Smooth muscle cell (in vitro differentiated cells): Measurements from ENCODE around the gene PTAR1. TPM values are rescaled to one million over a fixed set of nuclear protein-coding genes. Genes with fewer than 3 reads are reported as not detected.

ENCODE experiments used
- DNase-seq: peaks from one replicate; lab custom pipeline; 2025; ENCODE audit not compliant: unreplicated experiment; lab: John Stamatoyannopoulos, UW
- H2AFZ ChIP-seq: fragments of 200-600 bp; sonication (generic); 2 replicates; pipeline ENCODE4 v1.6.0; 2016; ENCODE audit warnings: antibody characterized with exemption, low read depth, mild to moderate bottlenecking
- H3F3A ChIP-seq: fragments of 200-600 bp; sonication (generic); 2 replicates; pipeline ENCODE4 v1.6.0; 2017; ENCODE audit warnings: antibody characterized with exemption, low read depth
- H3K27ac ChIP-seq: fragments of 200-600 bp; sonication (generic); 2 replicates; pipeline ENCODE4 v1.5.1; 2016; ENCODE audit warnings: low read depth, mild to moderate bottlenecking
- H3K27me3 ChIP-seq: fragments of 200-600 bp; sonication (generic); 2 replicates; pipeline ENCODE4 v1.6.1; 2016; ENCODE audit warnings: low read depth, mild to moderate bottlenecking
- H3K36me3 ChIP-seq: fragments of 200-600 bp; sonication (generic); 2 replicates; pipeline ENCODE4 v1.5.1; 2016; ENCODE audit warnings: low read depth
- H3K4me1 ChIP-seq: fragments of 200-600 bp; sonication (generic); 2 replicates; pipeline ENCODE4 v1.5.1; 2016; ENCODE audit warnings: low read depth
- H3K4me2 ChIP-seq: fragments of 200-600 bp; sonication (generic); 2 replicates; pipeline ENCODE4 v1.6.0; 2016; ENCODE audit warnings: mild to moderate bottlenecking
- H3K4me3 ChIP-seq: fragments of 200-600 bp; sonication (generic); 2 replicates; pipeline ENCODE4 v1.5.1; 2016; ENCODE audit warnings: mild to moderate bottlenecking
- H3K79me2 ChIP-seq: fragments of 200-600 bp; sonication (generic); 2 replicates; pipeline ENCODE4 v1.6.0; 2016; ENCODE audit warnings: low read depth, mild to moderate bottlenecking
- H3K9ac ChIP-seq: fragments of 200-600 bp; sonication (generic); 2 replicates; pipeline ENCODE4 v1.6.0; 2016; ENCODE audit warnings: low read depth
- H3K9me3 ChIP-seq: fragments of 200-600 bp; sonication (generic); replicated peaks from 2 replicates; pipeline ENCODE4 v1.5.1; 2016; ENCODE audit warnings: low read depth
- H4K20me1 ChIP-seq: fragments of 200-600 bp; sonication (generic); 2 replicates; pipeline ENCODE4 v1.6.0; 2016; ENCODE audit warnings: low read depth
- WGBS: methylation state at CpG from one replicate; pipeline ENCODE4 v1.1.7; 2016; ENCODE audit warnings: low lambda C conversion rate; 5-methylcytosine and 5-hydroxymethylcytosine counted together
- polyA plus RNA-seq: library from polyadenylated mRNA; unstranded; fragments of >200 nt; fragmentation: Nextera tagmentation; extraction: Ambion mirVana; gene quantifications from 2 replicates; pipeline ENCODE4 v1.2.1, GENCODE V29; 2016
- total RNA-seq: library from RNA; depleted of rRNA; stranded (reverse); fragments of >200 nt; gene quantifications from 2 replicates; pipeline ENCODE4 v1.2.3, GENCODE V29; 2014
- TF ChIP-seq, protein P1 (sequence below): fragments of 200-600 bp; sonication (generic); IDR thresholded peaks from 2 replicates; pipeline ENCODE4 v1.5.1; 2017; ENCODE audit warnings: borderline replicate concordance, mild to moderate bottlenecking, antibody characterized with exemption; ENCODE audit not compliant: insufficient read depth, poor library complexity, severe bottlenecking

The PTAR1 gene
- total and polyA plus RNA-seq, 2 experiments from 2014 or later: 6.8 to 98.8 TPM

DNA sequence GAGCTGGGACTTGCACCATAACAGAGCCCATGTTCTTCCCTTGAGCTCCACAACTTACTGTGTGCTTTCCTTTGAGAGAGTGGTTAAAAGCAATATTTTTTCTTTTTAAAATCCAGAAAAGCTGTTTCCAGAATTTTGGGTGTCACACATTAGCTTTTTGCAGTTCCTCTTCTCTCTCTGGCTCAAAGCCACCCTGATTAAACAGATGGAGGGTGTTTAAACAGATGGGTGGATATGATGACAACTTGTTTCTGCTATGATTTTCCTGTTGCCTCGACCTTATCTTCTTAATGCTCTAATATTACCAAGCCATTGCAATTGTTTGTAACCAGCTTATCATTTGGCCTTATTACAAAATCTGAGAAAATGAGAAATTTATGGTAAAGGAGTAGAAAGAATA is 37.9 kb upstream of the PTAR1 start:
- Histone ChIP-seq H3K4me1 (no peaks in the 10 kb centered on the region), H3K79me2 (no peaks in the 10 kb centered on the region), H3K9ac (no peak overlapping the region), H3K36me3 (no peaks in the 10 kb centered on the region), H3K9me3 (no peaks in the 10 kb centered on the region), H3K27me3 (no peaks in the 10 kb centered on the region), H2AFZ (no peak overlapping the region), H3F3A (no peaks in the 10 kb centered on the region), H4K20me1 (no peaks in the 10 kb centered on the region), H3K4me2 (no peak overlapping the region), H3K4me3 (no peak overlapping the region), H3K27ac (no peak overlapping the region)
- no peak for DNase-seq
- 50% methylated on average over 1 of the region's 1 CpG for WGBS
- TF ChIP-seq, protein P1, sequence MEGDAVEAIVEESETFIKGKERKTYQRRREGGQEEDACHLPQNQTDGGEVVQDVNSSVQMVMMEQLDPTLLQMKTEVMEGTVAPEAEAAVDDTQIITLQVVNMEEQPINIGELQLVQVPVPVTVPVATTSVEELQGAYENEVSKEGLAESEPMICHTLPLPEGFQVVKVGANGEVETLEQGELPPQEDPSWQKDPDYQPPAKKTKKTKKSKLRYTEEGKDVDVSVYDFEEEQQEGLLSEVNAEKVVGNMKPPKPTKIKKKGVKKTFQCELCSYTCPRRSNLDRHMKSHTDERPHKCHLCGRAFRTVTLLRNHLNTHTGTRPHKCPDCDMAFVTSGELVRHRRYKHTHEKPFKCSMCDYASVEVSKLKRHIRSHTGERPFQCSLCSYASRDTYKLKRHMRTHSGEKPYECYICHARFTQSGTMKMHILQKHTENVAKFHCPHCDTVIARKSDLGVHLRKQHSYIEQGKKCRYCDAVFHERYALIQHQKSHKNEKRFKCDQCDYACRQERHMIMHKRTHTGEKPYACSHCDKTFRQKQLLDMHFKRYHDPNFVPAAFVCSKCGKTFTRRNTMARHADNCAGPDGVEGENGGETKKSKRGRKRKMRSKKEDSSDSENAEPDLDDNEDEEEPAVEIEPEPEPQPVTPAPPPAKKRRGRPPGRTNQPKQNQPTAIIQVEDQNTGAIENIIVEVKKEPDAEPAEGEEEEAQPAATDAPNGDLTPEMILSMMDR: no peak

DNA sequence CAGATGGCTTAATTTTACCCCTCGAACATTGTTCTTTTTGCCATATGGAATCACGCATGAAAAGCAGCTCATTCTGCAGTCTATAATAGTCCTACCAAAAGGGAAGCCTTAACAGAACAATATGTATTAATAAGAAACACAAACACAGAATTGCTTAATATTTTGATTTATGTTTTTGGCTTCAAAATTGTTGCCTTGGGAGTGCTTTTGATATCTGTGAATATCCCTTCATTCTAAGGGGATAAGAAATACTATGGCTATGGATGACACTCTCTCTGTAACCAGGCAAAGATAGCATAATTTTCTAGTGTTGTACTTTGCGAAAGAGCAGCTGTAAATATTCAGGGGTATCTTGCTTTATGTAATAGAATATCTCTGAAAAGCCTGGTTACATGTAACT is 34.5 kb upstream of the PTAR1 start:
- Histone ChIP-seq H3K27ac (no peak overlapping the region), H2AFZ (no peak overlapping the region), H3K9me3 (no peaks in the 10 kb centered on the region), H3K4me3 (no peak overlapping the region), H3K4me2 (no peak overlapping the region), H3K36me3 (no peaks in the 10 kb centered on the region), H3K9ac (no peak overlapping the region), H3K27me3 (peaks cover 8% of the 10 kb centered on the region), H4K20me1 (no peaks in the 10 kb centered on the region), H3K4me1 (no peaks in the 10 kb centered on the region), H3K79me2 (no peaks in the 10 kb centered on the region), H3F3A (no peaks in the 10 kb centered on the region)
- TF ChIP-seq, protein P1: no peak
- 96% methylated on average over 3 of the region's 3 CpGs for WGBS
- DNase-seq: no peak

DNA sequence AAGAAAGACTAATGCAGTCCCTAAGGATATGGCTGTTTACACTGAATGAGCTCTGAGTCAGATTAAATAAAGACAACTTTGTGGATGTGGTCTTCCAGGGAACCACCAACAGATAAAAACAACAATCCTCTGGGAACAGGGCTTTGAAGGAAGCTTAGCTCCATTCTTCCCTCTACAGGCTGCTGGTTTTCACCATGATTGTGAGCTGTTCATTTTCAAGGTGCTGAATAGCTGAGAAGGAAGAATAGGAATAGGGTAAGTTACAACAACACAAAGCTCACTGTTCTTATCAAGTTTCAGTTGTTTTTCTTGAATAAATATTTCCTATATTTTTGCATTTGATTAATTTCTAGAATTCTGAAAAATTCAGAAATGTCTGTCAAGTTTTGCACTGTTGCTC is 25.9 kb upstream of the PTAR1 start:
- no peak for DNase-seq
- Histone ChIP-seq H3K79me2 (no peaks in the 10 kb centered on the region), H3K9me3 (no peaks in the 10 kb centered on the region), H3F3A (no peaks in the 10 kb centered on the region), H3K27ac (no peak overlapping the region), H2AFZ (no peak overlapping the region), H3K4me3 (no peak overlapping the region), H3K9ac (no peak overlapping the region), H3K4me1 (no peaks in the 10 kb centered on the region), H4K20me1 (no peaks in the 10 kb centered on the region), H3K27me3 (peaks cover 4% of the 10 kb centered on the region), H3K4me2 (no peak overlapping the region), H3K36me3 (no peaks in the 10 kb centered on the region)
- TF ChIP-seq, protein P1: peak; percentile 4

DNA sequence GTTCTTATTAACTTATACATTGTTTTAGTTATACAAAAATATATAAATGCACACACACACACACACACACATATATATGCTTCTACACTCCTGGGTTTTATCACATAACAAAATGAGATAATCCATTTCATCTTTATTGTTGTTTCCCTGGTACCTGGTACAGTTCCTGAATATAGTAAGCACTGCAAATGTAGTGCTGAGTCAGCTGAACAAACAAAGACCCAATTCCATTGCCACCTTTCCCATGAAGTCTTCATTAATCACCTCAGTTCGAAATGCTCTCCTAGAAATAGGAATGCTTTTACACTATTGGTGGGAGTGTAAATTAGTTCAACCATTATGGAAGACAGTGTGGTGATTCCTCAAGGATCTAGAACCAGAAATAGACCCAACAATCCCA is 13.4 kb upstream of the PTAR1 start:
- H3K9me3 ChIP-seq: no peaks in the 10 kb centered on the region
- peaks cover 4% of the 10 kb centered on the region for H3K36me3 ChIP-seq
- DNase-seq: no peak
- H3K4me2 ChIP-seq: no peak overlapping the region
- H3K27ac ChIP-seq: no peak overlapping the region
- H3F3A ChIP-seq: no peaks in the 10 kb centered on the region
- no peaks in the 10 kb centered on the region for H4K20me1 ChIP-seq
- H2AFZ ChIP-seq: no peak overlapping the region
- WGBS: 89% methylated on average over 1 of the region's 1 CpG
- TF ChIP-seq, protein P1: no peak
- H3K79me2 ChIP-seq: no peaks in the 10 kb centered on the region
- H3K4me1 ChIP-seq: no peaks in the 10 kb centered on the region
- H3K27me3 ChIP-seq: no peaks in the 10 kb centered on the region
- no peak overlapping the region for H3K4me3 ChIP-seq
- no peak overlapping the region for H3K9ac ChIP-seq
